GM21447 (cell line): ENCODE data around the gene PI4KA.
"Not testable (repeated sequence)": the region's sequence is repeated elsewhere in the genome, so short reads cannot be mapped to it uniquely, and the experiment has no call there.

Experiments used
- ATAC-seq: cut with Tn5 transposase; IDR thresholded peaks from one replicate; pipeline ENCODE4 v1.9.1; 2021; ENCODE audit not compliant: unreplicated experiment

Gene PI4KA

GRCh38 chr22:20671409-20672081 is 187.1 kb downstream of the PI4KA start:
- ATAC-seq, result no peak

DNA sequence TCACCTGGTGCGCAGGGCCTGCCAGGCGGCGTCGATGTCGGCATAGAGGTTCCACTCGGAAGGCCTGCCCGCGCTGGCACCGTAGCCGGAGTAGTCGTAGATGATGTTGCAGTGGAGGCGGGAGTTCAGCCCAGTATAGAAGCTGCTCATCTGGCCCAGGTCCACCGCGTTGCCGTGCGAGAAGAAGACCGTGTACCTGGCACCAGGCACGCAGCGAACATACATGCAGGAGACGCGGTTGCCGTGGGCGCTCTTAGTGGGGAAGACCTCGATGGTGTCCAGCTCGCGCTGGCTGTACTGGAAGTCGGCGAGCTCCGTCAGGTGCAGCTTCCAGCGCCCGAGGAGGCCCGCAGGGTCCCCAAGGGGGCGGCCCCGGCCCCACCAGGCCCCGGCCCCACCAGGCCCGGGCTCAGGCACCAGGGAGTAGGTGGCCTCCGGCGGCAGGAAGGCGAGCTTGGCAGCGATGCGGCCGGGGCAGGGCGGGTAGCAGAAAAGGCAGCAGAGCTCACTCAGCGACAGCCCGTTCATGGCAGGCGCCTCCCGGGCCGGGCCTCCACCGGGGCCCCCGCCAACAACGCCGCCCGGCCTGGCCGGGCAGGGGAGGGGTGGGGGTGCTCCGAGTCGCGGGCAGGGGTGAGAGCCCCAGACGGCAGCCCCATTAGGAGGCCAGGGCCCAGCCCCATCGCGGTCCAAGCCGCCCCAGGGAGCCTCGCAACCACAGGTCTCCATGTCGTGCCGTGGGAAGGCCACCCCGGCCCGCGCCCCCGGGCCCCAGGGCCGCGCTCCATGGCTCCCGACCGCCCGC is 188.0 kb downstream of the PI4KA start:
- ATAC-seq, result not testable (repeated sequence)

GRCh38 chr22:20669884-20670283 is 188.7 kb downstream of the PI4KA start:
- ATAC-seq, result not testable (repeated sequence)

DNA sequence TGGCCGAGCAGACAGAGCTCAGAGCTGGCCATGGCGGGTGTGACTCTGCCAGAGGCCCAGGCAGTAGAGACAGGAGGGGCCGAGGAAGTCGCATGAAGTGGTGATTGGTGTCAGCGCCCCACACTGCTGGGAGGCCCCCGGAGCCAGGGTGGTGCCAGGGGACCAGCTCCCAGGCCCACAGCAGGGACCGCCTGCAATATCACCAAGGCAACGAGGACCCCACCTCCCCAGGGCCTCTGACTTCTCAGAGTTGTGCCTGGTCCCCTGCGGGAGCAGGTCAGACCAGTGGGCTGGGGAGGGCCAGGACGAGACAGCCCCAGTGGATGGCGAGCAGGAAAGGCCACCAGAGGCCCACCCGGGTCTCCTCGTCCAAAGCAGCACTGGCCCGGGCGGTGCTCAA is 189.1 kb downstream of the PI4KA start:
- not testable (repeated sequence) for ATAC-seq

DNA sequence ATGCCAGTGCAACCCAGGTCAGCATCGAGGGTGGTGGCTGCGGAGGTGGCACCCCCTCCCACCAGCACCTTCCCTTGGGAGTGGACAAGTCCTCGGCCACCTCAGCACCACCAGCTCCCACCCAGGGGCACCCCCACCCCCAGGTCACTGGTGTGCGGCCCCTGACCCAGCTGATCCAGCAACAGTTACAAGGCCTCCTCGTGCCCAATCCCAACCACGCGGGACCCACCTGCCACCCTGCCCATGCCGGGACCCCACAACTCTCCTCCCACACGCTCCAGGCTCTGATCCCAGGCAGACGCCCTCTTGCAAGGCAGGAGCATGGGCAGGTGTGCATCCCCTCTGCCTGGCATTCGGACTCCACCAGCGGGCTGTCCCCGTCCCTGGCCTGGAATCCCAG is 189.8 kb downstream of the PI4KA start:
- ATAC-seq, result not testable (repeated sequence)

GRCh38 chr22:20668226-20668625 is 190.4 kb downstream of the PI4KA start:
- not testable (repeated sequence) for ATAC-seq

- ATAC-seq, result not testable (repeated sequence)
Measured at GRCh38 chr22:20667548-20667947, 191.1 kb downstream of the PI4KA start.

DNA sequence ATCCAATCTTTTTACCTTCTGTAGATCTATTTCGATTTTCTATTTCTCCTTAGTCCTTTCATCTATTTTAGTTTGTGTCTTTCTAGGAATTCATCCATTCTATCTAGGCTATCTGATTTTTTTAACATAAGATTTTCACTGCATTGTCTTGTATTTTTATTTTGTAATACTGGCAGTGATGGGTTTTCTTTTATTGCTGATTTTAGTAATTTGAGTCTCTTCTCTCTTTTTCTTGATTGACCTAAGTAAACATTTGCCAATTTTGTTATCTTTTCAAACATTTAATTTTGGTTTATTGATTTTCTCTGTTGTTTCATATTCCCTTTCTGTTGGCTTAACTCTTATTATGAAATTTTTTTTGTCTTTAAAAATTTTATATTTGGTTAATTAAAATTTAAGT is 192.1 kb downstream of the PI4KA start:
- ATAC-seq, result no peak

- no peak for ATAC-seq
Measured at GRCh38 chr22:20664594-20664959, 194.0 kb downstream of the PI4KA start.

GRCh38 chr22:20663941-20664593 is 194.5 kb downstream of the PI4KA start:
- ATAC-seq, result no peak

DNA sequence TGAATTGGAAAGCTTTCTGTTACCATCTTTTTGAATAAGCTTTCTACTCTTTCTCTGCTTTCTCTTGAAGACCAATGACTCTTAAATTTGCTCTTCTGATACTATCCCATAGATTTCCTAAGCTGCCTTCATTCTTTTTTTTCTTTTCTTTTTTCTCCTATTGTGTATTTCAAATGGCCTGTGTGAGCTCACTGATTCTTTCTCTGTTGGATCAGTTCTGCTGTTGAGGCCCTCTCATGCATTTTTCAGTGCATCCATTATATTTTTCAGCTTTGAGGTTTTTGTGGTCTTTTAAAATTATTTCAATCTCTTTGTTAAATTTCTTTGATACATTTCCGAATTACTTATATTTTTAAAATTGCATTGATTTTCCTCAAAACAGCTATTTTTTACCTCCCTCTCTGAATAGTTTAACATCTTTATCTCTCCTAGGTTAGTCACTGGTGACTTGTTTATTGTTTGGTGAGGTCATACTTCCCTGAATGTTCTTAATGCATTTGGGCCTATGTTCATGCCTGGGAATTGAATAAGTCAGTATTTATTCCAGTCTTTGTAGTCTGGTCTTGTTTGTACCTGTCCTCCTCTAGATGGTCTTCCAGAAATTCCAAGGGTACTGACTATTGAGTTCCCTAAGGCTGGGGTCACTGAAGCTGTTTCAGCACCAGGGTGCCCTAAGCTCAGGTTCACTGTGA is 195.3 kb downstream of the PI4KA start:
- no peak for ATAC-seq

DNA sequence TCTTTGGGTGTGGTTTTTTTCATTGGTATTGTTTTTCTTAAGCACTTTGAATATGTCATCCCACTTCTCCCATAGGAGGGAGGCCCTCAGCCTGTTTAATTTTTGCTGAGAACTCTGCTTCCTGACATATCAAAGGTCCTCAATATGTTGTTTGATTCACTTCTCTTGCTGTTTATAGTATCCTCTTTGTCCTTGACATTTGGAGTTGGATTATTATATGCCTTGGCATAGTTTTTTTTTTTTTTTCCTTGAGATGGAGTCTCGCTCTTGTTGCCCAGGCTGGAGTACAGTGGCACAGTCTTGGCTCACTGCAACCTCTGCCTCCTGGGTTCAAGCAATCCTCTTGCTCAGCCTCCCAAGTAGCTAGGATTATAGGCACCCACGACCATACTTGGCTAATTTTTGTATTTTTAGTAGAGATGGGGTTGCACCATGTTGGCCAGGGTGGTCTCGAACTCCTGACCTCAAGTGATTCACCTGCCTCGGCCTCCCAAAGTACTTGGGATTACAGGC is 196.0 kb downstream of the PI4KA start:
- not testable (repeated sequence) for ATAC-seq

- no peak for ATAC-seq
Measured at GRCh38 chr22:20661473-20661872, 197.1 kb downstream of the PI4KA start.

- no peak for ATAC-seq
Measured at GRCh38 chr22:20660441-20661054, 198.1 kb downstream of the PI4KA start.

DNA sequence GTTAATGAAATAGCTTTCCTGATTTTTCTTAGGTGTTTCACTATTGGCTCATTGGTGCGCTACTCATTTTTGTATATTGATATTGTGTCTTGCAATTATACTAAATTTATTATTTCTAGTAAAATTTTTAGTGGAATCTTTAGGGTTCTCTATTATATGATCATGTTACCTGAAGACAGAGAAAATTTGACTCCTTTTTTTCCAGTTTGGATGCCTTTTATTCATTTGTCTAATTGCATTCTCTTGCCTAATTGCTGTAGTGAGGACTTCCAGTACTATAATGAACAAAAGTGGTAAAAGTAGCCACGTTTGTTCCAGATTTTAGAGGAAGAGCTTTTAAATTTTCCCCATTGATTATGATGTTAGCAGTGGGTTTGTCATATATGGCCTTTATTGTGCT is 198.7 kb downstream of the PI4KA start:
- ATAC-seq, result no peak

DNA sequence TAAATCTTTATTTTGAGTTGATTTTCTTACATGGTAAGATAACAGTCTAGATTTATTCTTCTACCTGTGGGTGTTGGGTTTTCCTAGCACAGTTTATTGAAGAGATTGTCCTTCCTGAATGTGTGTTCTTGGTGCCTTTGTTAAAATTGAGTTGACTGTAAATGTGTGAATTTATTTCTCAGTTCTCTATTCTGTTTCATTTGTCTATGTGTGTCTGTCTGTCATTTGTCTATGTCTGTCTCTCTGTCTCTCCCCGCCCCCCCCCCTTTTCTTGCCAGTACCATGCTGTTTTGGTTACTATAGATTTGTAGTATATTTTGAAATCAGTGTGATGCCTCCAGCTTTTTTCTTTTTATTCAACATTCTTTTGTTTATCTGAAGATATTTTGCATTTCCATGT is 199.4 kb downstream of the PI4KA start:
- no peak for ATAC-seq

- ATAC-seq, result no peak
Measured at GRCh38 chr22:20658433-20659222, 200.0 kb downstream of the PI4KA start.

- no peak for ATAC-seq
Measured at GRCh38 chr22:20657963-20658362, 200.6 kb downstream of the PI4KA start.
